HEK293T (cell line): Measurements from ENCODE around the gene NXPE3.

Source experiments
- ARNT ChIP-seq: fragments of 450-650 bp; IDR thresholded peaks from 2 replicates; pipeline ENCODE4 v1.6.1; 2017; ENCODE audit warnings: mild to moderate bottlenecking
- CTBP1 ChIP-seq: fragments of 450-650 bp; IDR thresholded peaks from 2 replicates; pipeline ENCODE4 v1.6.1; 2016; ENCODE audit warnings: borderline replicate concordance
- FOXA1 ChIP-seq: fragments of 450-650 bp; IDR thresholded peaks from 2 replicates; pipeline ENCODE4 v1.6.1; 2016; ENCODE audit warnings: mild to moderate bottlenecking
- FOXK2 ChIP-seq: fragments of 450-650 bp; IDR thresholded peaks from 2 replicates; pipeline ENCODE4 v1.6.1; 2016; ENCODE audit warnings: mild to moderate bottlenecking
- HDGF ChIP-seq: fragments of 450-650 bp; IDR thresholded peaks from 2 replicates; pipeline ENCODE4 v1.6.1; 2017; ENCODE audit warnings: antibody characterized with exemption, borderline replicate concordance
- L3MBTL2 ChIP-seq: fragments of 450-650 bp; conservative IDR thresholded peaks from 2 replicates; pipeline ENCODE4 v1.6.1; 2016; ENCODE audit warnings: mild to moderate bottlenecking
- LEF1 ChIP-seq: fragments of 450-650 bp; IDR thresholded peaks from 2 replicates; pipeline ENCODE4 v1.6.1; 2017; ENCODE audit warnings: mild to moderate bottlenecking, borderline replicate concordance
- NFRKB ChIP-seq: fragments of 450-650 bp; IDR thresholded peaks from 2 replicates; pipeline ENCODE4 v1.6.1; 2016; ENCODE audit warnings: mild to moderate bottlenecking, moderate library complexity
- SP1 ChIP-seq: fragments of 450-650 bp; IDR thresholded peaks from 2 replicates; pipeline ENCODE4 v1.6.1; 2017
- SUZ12 ChIP-seq: fragments of 450-650 bp; IDR thresholded peaks from 2 replicates; pipeline ENCODE4 v1.6.1; 2016; ENCODE audit warnings: mild to moderate bottlenecking
- TARDBP ChIP-seq: fragments of 450-650 bp; IDR thresholded peaks from 2 replicates; pipeline ENCODE4 v1.6.1; 2016
- ZNF384 ChIP-seq: fragments of 450-650 bp; IDR thresholded peaks from 2 replicates; pipeline ENCODE4 v1.6.1; 2016

GRCh38 chr3:101842935-101843330, 63.9 kb downstream of the NXPE3 start:
- TF ChIP-seq TARDBP, result no peak
- no peak for TF ChIP-seq L3MBTL2
- TF ChIP-seq SP1, result no peak
- TF ChIP-seq FOXA1, result no peak
- no peak for TF ChIP-seq LEF1
- no peak for TF ChIP-seq NFRKB
- no peak for TF ChIP-seq HDGF
- no peak for TF ChIP-seq CTBP1
- no peak for TF ChIP-seq ARNT
- TF ChIP-seq SUZ12, result no peak
- TF ChIP-seq ZNF384, result no peak
- TF ChIP-seq FOXK2, result no peak
